ENCODE data around the gene ZNF614.
A peak's percentile ranks its signal among the peaks of the same experiment; 100 is the strongest.
"Not testable (repeated sequence)": the region's sequence is repeated elsewhere in the genome, so short reads cannot be mapped to it uniquely, and the experiment has no call there.

The ZNF614 gene
- total RNA-seq, result 15.0 to 28.9 reads per million in 2 donors

- DNase-seq, result peak; percentile 70
Observed at GRCh38 chr19:52028027-52028779, at the start of gene ZNF614. TSS of gene ZNF614 (minus strand) at chr19:52028379. CDS start at chr19:52025745, 2,634 bp downstream.

- DNase-seq, result no peak
Observed at GRCh38 chr19:52070496-52070895, 42.3 kb upstream of the ZNF614 start.

DNA sequence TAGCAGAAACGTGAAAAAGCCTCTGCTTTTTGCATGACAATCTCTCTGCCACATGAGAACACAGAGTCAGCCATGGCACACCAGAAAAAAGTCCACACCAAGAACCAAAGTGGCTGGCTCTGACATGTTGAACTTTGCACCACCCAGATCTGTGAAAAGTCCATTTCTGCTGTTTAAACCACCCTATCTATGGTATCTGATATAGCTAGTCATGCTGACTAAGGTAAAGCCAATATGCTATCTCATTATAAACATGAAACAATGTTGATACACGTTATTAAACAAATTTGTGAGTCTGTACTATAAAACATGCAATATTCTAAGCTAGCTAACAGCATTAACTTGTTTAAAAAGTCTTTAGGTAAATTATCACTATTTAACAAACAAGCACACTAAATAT lies 41.5 kb upstream of the ZNF614 start:
- no peak for DNase-seq

DNA sequence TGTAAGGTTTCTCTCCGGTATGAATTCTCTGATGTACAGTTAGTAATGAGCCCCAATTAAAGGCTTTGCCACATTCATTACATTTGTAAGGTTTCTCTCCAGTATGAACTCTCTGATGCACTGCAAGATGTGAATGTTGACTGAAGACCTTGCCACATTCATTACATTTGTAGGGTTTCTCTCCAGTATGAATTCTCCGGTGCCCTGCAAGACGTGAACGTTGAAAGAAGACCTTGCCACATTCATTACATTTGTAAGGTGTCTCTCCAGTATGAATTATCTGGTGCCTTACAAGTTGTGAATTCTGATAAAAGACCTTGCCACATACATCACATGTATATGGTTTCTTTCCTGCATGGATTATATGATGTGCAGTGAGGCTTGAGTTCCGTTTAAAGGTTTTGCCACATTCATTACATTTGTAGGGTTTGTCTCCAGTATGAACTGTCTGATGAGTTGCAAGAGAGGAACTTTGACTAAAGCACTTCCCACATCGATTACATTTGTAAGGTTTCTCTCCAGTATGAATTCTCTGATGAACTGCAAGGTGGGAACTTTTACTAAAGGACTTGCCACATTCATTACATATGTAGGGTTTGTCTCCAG lies 38.2 kb upstream of the ZNF614 start:
- DNase-seq, result no peak

DNA sequence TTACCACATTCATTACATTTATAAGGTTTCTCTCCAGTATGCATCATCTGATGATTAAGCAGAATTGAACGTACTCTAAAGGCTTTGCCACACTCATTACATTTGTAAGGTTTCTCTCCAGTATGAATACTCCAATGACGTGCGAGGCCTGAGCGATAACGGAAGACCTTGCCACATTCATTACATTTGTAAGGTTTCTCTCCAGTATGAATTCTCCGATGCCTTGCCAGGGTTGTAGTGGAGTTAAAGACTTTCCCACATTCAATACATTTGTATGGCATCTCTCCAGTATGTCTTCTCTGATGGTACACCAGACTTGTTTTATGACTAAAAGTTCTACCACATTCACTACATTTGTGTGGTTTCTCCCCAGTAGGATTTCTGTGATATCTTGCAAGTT lies 37.2 kb upstream of the ZNF614 start:
- no peak for DNase-seq

DNA sequence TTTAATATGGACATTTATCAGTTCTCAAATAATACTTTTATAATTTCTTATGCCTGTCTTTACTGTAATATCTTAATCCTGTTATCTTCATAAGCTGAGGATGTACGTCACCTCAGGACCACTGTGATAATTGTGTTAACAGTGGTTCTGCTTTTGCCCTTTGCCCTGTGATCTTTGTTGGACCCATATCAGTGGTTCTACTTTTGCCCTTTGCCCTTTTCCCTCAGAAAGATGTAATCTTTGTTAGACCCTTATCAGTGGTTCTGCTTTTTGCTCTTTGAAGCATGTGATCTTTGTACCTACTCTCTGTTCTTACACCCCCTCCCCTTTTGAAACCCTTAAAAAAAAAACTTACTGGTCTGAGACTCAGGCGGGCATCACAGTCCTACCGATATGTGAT lies 28.3 kb upstream of the ZNF614 start:
- not testable (repeated sequence) for DNase-seq

GRCh38 chr19:52051736-52052135 lies 23.6 kb upstream of the ZNF614 start:
- not testable (repeated sequence) for DNase-seq

DNA sequence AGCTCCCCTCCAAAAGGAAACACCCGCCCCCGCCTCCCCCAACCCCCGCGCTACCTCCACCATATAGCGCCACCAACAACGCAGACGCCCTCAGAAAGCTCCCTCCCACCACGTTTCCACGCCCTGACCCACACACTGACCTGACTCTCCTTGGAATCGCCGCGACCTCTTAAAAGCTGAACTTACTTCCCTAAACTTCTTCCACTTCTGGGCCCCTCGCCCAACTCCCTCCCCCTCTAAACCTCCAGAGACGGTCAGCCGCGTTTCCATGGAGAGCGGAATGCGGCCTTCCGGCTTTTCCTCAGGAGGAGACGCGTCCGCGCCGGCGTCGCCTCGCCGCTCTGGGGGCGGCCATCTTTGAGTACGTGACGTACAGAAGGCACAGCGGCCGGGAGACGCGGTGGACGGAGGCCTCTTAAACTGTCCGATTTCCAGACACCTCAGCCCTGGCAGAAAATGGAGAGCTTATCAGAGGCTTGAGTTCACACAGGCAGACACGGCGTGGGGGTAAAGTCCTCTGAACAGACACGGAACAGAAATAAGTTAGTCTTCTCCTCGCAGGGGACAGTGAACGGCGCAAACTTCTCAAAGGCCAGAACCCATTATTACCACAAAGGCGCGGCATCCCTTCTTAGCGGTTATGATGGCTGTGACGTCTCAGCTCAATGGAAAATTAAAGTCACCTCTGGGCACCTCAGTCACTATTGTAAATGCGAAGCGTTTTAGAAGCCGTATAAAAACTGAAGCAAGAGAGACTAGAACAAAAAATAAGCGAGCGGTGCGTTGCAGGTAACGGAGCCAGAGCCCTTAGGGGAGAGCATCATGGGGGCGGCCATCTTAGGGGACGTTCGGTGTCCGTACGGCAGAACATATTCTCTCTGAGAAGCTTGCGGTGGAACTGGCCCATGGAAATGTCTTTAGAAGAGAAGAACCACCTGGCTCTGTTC lies 20.6 kb upstream of the ZNF614 start, which contains the start of gene ZNF432:
TSS of gene ZNF432 (minus strand) at position 284 of the 947 bp plus-strand sequence. CDS start 1,970 bp downstream, outside the sequence.
- DNase-seq, result peak; percentile 71

GRCh38 chr19:52039169-52039568 lies 11.0 kb upstream of the ZNF614 start:
- no peak for DNase-seq

GRCh38 chr19:52034051-52034728 lies 6.0 kb upstream of the ZNF614 start:
- no peak for DNase-seq

GRCh38 chr19:52028780-52029123 lies 573 bp upstream of the ZNF614 start:
- no peak for DNase-seq

DNA sequence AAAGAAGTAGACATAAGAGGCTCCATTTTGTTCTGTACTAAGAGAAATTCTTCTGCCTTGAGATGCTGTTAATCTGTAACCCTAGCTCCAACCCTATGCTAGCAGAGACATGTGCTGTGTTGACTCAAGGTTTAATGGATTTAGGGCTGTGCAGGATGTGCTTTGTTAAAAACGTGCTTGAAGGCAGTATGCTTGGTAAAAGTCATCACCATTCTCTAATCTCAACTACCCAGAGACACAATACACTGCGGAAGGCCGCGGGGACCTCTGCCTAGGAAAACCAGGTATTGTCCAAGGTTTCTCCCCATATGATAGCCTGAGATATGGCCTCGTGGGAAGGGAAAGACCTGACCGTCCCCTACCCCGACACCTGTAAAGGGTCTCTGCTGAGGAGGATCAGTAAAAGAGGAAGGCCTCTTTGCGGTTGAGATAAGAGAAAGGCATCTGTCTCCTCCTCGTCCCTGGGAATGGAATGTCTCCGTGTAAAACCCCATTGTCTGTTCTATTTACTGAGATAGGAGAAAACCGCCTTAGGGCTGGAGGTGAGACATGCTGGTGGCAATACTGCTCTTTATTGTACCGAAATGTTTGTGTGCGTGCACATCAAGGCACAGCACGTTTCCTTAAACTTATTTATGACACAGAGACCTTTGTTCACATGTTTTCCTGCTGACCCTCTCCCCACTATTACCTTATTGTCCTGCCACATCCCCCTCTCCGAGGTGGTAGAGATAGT lies 1.8 kb downstream of the ZNF614 start:
- not testable (repeated sequence) for DNase-seq

DNA sequence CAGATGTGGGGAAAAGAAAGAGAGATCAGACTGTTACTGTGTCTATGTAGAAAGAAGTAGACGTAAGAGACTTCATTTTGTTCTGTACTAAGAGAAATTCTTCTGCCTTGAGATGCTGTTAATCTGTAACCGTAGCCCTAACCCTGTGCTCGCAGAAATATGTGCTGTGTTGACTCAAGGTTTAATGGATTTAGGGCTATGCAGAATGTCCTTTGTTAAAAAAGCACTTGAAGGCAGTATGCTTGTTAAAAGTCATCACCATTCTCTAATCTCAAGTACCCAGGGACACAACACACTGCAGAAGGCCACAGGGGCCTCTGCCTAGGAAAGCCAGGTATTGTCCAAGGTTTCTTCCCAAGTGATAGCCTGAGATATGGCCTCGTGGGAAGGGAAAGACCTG lies 3.7 kb downstream of the ZNF614 start:
- not testable (repeated sequence) for DNase-seq

DNA sequence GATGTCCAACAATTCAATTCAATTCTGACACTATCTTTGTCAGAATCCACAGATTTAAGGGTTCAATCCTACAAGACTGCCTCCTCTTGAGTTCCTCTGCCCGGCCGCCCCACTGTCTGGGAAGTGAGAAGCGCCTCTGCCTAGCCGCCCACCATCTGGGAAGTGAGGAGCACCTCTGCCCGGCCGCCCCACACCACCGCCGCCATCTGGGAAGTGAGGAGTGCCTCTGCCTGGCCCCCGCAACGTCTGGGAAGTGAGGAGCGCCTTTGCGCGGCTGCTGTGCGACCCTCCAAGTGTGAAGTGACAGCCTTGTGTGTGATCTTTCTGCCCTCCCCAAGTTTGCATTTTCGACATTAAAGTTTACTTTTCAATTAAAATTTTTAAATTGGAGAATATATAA lies 6.0 kb downstream of the ZNF614 start:
- DNase-seq, result no peak

DNA sequence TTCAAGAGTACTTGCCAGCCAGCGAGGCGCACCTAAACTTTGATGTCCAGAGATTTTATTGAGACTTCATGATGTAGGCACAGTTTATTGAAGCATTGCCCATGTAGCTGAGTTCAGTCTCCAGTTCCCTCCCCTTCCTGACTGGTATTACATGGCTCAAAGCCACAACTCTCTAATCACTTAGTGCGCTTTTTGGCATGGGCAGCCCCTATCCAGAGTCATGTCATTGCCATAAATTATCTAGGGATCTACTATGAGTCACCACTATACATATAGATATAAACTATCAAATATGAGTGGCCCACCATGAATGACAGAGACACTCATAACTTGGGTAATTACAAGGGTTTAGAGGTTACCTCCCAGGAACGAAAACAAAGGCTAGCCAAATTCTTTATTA lies 7.7 kb downstream of the ZNF614 start:
- no peak for DNase-seq

DNA sequence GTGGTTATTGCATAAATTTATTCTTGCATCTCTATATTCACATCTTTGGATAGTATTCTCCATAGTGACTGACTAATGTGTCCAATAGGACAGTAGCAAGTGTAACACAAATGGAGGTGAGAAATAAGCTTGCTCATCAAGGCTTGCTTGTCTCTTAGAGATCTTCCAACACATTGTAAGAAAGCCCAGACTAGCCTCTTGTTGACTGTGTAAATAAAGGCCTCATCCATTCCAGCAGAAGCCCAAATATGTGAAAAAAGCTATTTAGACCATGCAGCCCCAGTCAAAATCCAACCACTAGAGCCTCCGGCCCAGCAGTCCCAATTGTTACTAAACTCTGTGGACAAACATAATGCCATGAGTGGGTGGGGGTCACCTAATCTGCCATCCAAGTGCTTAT lies 17.5 kb downstream of the ZNF614 start:
- DNase-seq, result no peak

DNA sequence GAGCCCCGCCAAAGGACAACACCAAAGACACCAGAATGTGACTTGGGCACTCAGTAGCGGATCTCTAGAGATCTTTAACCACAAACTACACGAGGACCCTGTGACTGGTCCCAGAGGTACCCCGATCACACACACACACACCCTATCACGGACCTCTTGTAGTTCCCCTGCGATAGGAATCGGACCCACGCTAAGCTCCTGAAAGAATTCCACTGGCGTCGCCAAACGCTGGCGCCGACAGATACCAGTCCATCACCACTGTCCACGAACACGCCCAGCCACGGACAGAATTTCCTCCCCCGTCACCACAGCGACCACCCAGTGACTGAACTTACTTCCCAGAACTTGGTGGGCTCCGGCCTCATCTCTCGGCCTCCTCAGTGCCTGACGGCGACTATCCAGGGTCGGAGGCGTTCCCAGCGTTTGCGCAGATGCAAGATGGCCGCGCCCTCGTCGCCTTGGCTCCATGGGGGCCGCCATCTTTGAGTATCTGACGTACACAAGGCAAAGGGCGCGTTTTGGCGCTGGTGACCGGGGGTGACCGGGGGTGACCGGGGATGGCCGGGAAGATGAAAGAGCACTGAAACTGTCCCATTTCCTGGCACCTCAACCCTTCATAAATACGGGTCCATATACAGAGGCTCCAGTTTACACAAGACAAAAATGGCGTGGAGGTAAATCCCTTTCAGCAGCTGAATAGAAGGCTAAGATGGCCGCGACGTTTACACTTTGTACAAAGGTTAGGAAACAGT lies 20.2 kb downstream of the ZNF614 start, which contains the start of gene ZNF615:
TSS of gene ZNF615 (minus strand) at position 406 of the 752 bp plus-strand sequence. CDS start 4,500 bp downstream, outside the sequence.
- peak; percentile 83 for DNase-seq

DNA sequence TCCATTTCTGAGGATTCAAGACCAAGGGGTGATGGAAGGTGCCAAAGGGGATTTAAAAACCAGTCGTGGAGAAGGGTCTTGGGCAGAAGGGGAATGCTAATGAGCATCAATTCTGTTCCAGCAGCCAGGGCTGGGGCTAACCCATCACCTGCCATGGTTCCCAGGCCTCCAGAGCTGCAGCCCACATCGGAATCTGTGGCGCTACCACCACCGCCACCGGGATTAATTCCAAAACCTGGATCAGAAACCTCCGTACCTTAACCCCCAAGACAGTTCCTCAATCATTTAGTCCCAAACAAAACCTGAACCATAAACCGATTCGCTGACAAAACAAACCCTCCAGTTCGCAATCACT lies 20.8 kb downstream of the ZNF614 start:
- DNase-seq, result no peak

GRCh38 chr19:51994048-51994644 lies 34.0 kb downstream of the ZNF614 start:
- DNase-seq, result no peak

DNA sequence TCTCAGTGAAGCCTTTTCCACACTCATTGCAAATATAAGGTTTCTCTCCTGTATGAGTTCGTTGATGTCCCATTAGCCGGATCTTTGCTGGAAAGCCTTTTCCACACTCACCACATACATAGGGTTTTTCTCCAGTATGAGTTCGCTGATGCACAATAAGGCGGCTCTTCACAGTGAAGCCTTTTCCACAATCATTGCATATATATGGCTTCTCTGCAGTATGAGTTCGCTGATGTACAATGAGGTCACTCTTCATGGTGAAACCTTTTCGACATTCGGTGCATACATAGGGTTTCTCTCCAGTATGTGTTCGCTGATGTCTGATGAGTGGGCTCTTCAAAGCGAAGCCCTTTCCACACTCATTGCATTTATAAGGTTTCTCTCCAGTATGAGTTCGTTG lies 34.8 kb downstream of the ZNF614 start:
- no peak for DNase-seq
